GM12875 (cell line): ENCODE results near the gene OR2H2.

Source experiments
- H3K4me3 ChIP-seq: one replicate; pipeline ENCODE4 v1.5.1; 2011; ENCODE audit warnings: low read depth, low read length, control low read depth
- TF ChIP-seq, protein P1 (sequence below): IDR thresholded peaks from 2 replicates; pipeline ENCODE4 v1.5.1; 2011; ENCODE audit warnings: low read depth, mild to moderate bottlenecking, control low read depth, inconsistent platforms, low read length, moderate library complexity, borderline replicate concordance; ENCODE audit not compliant: insufficient read depth

Gene OR2H2

DNA sequence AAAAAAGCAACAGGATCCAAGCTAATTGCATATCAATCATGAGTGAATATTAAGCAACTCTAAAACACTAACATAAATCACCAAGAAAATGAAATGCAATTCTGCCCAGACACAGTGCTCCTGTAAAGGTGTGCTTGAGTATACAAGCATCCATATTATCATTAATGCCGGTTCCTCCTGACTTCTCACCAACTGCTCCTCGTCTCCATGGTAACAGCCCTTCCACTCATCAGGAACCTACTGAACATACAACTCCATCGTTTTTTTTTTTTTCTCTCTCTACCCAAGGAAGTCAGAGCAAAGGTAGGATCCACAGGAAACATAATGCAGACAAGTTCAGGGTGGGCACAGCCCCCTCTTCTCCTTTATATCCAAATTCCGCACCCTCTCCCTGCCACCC lies 35.7 kb downstream of the OR2H2 start:
- TF ChIP-seq, protein P1, sequence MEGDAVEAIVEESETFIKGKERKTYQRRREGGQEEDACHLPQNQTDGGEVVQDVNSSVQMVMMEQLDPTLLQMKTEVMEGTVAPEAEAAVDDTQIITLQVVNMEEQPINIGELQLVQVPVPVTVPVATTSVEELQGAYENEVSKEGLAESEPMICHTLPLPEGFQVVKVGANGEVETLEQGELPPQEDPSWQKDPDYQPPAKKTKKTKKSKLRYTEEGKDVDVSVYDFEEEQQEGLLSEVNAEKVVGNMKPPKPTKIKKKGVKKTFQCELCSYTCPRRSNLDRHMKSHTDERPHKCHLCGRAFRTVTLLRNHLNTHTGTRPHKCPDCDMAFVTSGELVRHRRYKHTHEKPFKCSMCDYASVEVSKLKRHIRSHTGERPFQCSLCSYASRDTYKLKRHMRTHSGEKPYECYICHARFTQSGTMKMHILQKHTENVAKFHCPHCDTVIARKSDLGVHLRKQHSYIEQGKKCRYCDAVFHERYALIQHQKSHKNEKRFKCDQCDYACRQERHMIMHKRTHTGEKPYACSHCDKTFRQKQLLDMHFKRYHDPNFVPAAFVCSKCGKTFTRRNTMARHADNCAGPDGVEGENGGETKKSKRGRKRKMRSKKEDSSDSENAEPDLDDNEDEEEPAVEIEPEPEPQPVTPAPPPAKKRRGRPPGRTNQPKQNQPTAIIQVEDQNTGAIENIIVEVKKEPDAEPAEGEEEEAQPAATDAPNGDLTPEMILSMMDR: no peak
- no peak overlapping the region for H3K4me3 ChIP-seq

DNA sequence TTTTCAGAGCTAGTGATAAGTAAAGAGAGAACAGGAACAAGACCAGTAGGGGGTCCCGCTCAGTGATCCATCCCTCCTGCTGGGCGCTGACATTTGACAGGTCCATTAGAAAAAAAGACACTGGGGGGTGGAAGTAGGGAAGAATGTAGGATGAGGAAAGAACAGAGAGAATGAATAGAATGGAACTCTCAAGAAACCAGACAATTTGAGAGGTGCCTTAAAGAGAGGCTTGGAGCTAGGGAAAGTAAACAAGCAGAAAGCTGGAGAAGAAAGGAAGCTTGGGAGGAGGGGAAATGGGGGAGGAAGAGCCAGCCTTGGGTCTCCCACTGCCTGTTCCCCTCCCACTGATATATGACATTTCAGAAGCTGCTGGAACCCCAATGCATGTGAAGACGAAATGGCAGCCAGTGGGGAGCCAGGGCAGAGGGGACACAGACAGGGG lies 39.6 kb downstream of the OR2H2 start:
- H3K4me3 ChIP-seq: no peak overlapping the region
- TF ChIP-seq, protein P1: no peak

DNA sequence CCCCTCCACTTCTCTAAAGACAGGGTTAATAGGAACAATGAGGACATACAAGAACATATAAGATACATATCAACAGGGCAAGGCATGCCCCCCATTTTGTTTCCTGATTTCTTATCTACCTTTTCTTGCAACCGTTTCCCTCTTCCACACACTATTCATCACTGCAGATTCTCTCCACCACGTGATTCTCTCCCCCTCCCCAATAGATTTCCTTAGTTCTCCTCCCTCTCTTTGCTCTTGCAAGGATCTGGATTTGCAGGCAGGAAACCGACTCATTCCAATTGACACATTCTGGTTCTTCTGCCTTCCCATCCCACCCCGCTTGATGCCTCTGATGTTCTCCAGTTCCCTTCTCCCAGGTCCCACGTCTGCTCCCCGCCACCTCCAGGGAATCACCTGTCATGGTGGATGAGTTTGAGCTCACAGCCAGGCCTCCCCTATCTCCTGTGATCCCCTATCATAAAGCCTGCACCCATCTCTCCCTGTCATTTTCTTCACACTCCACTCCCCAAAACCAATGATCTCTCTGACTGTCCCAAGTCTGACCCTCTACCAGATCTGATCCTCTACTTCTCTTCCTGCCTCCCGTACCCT lies 40.5 kb downstream of the OR2H2 start:
- no peak overlapping the region for H3K4me3 ChIP-seq
- TF ChIP-seq, protein P1: no peak

DNA sequence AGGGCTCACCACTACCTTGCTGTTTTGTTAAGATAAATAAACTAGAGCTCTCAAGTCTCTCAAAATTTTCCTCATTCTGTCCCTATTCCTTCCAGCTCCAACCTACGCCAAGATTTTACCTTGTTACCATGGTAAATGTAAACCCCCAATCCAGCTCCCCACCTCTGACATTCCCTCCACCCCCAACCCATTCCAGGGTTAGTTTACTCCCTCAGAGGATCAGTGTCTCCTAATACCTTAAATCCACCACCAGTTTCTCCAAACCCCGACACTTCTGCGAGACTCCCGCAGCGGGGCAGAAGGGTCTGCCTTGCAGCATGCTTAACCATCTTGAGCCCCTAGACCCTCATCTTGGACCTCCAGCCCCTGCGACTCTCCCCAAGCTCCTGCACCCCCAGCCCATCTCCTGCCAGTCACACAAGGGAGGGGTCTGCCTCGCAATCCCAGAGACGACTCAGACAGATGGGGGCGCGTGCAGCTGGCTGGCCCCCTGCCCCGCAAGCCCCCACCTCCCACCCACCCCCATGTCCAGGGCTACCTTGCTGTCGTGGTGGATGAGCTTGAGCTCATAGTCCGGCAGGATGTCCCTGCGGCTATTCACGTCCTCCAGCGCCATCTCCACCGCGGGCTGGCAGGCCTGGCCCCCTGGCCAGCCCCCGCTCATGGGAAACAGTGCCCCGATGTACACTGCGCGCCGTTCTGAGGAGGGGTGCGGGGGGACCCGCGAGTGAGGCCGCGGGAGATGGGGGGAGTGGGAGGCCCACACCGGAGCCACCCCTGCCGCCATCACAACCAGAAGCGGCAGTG lies 42.2 kb downstream of the OR2H2 start:
- no peak overlapping the region for H3K4me3 ChIP-seq
- TF ChIP-seq, protein P1: no peak

DNA sequence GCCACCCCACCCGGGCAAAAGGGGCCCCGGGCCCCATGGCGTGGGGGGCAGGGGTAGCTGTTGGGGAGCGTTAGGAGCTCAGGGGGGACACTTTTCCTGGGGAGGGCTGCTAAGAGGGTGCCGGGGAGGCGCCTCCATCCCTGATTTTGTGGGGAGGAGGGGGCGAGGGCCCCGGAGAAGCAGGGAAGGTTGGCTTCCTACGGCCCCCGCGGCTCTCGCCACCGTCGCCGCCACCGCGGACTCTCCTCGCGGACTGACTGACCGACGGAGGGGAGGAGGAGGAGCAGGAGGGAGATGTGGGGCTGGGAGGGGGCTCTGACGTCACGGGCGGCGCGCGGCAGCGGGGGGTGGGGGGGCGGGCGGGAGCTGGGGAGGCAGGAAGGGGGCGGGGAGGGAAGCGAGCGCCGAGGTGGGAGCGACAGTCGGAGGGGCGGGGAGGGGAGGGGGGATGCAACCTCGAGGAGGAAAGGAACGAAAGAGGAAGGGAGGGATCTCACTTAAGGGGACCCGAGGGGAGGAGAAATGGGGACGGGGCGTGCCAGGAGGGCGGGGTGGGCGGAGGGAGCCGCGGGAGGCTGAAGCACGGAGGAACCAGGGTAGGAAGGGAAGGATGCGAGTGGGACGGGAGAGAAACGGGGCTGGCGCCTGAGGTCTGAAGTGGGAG lies 43.0 kb downstream of the OR2H2 start:
- peak overlapping the region; percentile 18 for H3K4me3 ChIP-seq
- TF ChIP-seq, protein P1: no peak

DNA sequence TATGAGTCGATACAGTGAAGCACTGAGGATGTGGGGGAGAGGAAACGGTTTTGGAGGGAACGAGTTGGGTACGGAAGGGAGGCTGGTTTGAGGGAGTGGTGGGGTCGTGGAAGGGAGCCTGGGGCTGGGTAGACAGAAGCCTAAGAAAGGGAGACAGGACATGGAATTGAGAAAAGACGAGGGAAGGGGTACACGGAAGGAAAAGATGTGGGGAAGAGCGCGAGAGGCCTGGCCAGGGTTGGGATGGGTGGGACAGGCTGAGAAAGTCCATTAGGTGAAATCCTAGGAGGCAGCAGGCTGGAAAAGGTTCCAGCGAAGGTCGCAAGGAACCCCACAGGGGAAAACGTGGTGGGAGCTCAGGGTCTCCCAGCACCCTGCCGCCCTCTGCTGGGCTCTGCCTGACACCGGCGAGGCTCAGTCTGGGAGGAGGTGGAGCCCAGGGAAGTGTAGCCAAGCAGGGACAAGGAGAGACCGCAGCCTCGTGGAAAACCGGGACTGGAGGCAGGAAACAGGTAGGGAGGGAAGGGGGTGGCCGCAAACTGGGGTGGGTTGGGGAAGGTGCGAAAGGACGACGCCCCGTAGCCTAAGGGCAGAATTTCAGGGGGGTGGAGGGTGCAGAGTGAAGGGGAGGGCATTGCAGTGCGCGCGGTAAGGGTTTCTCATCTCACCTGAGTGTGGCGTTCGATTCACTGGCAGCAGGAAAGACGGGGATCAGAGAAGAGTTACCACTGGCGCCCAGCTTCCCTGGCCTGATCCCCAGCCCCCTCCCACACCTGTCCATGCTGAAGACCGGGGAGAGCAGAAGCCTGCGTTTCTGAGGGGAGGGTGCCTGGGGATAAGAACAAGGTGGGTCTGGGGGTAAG lies 43.7 kb downstream of the OR2H2 start:
- peak overlapping the region; percentile 18 for H3K4me3 ChIP-seq
- TF ChIP-seq, protein P1: peak; percentile 83
